Raji (cell line): ENCODE results near the gene PTBP3.

Experiments used
- POLR2A ChIP-seq: IDR thresholded peaks from 2 replicates; pipeline ENCODE4 v1.6.1; 2011; ENCODE audit warnings: low read depth, low read length, control low read depth; ENCODE audit not compliant: insufficient read depth

Gene PTBP3

GRCh38 chr9:112366591-112366990, 33.2 kb upstream of the PTBP3 start:
- no peak for TF ChIP-seq POLR2A

GRCh38 chr9:112364761-112365160, 31.3 kb upstream of the PTBP3 start:
- no peak for TF ChIP-seq POLR2A

DNA sequence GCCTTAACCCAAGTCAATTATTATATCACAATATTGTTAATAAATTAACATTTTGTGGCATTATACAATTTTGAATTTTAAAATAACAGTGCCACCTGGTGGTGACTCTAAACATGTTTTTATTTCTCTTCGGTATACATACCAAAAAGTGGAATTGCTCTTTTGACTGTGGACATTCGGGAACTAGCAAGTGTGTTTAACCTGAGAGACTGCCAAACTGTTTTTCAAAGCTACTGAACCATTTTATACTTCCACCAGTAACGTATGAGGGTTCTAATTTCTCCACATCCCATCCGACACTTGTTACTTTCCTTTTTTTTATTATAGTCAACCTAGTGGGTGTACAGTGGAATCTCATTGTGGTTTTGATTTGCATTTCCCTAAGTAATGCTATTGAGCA, 28.2 kb upstream of the PTBP3 start:
- TF ChIP-seq POLR2A = no peak

DNA sequence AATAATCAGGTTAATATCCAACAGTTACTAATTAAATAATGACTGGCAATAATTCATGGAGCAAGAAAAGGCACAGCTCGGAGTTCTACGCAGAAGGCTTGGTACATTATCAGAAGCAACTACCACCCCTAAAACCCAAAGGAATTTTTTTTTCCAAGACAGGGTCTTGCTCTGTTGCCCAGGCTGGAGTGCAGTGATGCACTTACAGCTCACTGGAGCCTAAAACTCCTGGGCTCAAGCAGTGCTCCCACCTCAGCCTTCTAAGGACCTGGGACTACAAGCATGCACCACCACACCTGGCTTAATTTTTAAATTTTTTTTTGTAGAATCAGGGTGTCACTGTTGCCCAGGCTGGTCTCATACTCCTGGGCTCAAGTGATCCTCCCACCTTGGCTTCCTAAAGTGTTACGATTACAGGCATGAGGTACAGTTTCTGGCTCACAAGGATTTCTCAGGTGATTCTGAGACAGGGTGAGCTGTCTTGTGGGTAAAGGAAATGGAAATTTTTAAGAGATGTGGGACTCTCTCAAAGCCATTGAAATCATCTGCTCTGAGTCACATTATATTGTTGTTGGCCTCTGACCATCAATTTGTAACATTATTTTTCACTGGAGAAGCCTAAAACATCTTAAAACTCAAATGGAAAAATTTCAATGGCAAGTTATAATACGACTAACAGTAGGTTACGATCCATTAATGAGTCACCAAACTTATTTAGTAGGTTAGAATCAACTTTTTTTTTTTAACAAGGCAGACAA, 26.8 kb upstream of the PTBP3 start:
- TF ChIP-seq POLR2A = no peak

GRCh38 chr9:112355427-112355897, 22.0 kb upstream of the PTBP3 start:
- TF ChIP-seq POLR2A = no peak

- TF ChIP-seq POLR2A = no peak
Measured at GRCh38 chr9:112354081-112354743, 20.8 kb upstream of the PTBP3 start.

DNA sequence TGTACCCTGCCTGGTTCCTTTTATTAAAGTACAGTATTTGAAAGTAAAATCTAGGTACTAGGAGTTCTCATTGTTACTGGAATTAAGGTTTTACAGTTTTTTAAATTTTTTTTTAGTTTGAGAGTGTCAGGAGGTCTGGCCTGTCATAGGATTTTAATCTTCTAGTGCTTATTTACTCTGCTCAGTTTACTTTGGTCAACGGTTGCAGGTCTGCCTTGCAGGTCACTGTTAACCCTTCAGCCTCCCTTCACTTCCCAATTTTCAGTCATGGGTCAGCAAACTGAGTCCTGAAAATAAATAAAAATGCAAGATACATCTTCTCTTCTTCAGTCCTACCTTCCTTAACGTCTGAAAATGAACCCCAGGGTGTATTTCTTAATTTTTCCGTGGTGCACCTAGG, 18.8 kb upstream of the PTBP3 start:
- no peak for TF ChIP-seq POLR2A

DNA sequence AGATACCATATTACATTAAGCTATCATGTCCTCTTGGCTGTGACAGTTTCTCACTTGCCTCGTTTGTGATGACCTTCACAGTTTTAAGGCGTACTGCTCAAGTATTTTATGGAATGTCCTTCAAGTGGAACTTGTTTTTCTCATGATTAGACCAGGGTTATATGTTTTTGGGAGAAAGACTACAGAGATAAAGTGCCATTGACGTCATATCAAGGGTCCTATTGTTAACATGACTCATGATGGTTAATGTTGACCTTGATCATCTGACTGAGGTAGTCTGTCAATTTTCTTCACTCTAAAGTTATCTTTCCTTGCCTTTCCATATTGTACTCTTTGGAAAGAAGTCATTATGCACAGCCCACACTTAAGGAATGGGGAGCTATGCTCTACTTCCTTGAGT, 17.8 kb upstream of the PTBP3 start:
- TF ChIP-seq POLR2A = no peak

DNA sequence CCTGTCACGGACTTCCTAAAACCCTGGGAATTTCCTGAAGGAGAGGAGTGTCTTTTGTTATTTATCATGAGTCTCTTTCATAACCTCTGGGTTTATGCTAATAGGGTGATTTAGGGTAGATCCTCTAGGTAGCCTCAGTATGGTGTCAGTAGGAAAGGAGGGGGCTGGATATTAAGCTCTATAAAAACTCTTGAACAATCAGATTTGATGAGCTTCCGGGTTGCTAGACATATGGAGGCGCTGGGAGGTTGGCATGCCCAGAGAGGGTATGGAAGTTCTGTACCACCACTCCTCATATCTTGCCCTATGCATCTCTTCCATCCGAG, 15.6 kb upstream of the PTBP3 start:
- no peak for TF ChIP-seq POLR2A

GRCh38 chr9:112348257-112349007, 15.0 kb upstream of the PTBP3 start:
- no peak for TF ChIP-seq POLR2A

DNA sequence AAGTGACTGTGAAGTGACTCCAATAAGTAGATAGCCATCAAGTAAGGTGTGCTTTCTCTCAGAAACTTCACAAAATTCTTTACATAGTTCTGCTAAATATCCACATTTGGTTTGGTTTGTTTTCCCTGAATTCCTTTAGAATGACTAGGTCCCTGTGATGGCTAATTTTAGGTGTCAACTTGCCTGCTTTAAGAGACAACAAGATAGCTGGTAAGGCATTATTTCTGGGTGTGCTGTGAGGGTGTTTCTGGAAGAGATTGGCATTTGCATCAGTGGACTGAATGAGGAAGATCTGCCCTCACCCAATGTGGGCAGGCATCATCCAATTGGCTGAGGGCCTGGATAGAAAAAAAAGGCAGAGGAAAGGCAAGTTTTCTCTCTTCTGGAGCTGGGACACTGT, 8.3 kb upstream of the PTBP3 start:
- no peak for TF ChIP-seq POLR2A

DNA sequence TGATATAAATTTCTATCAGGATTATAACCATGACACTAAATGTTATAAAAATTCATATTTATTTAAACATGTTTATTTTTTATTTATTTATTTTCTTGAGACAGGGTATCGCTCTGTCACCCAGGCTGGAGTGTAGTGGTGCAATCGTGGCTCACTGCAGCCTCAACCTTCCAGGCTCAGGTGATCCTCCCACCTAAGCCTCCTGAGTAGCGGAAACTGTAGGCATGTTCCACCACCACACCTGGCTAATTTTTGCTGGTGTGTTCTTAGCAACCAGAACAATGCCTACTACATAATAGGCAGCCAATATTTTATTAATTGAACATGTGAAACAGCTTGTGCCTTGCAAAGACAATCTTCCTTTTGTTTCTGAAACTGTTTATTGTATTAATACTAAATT, 6.5 kb upstream of the PTBP3 start:
- no peak for TF ChIP-seq POLR2A

GRCh38 chr9:112338561-112338960, 5.1 kb upstream of the PTBP3 start:
- TF ChIP-seq POLR2A = no peak

- no peak for TF ChIP-seq POLR2A
Measured at GRCh38 chr9:112337547-112337946, 4.1 kb upstream of the PTBP3 start.

DNA sequence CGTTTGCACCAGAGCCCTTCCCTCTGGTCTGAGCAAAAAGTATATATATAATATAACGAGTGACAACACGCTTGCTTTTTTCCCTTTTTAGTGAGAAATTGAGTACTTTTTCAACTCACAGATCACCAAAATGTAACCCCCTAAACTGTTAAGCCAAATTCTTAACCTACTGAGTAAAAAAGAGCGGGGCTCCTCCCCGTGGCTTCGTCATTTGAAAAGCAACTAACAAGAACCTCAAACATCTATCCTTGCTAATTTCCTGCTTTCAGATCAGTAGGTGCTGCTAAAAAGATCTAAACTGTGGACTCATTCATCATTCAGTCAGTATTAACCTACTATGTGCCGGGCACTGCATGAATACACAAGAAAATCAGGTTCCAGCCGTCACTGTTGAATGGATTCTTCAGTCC, 1.0 kb upstream of the PTBP3 start:
- no peak for TF ChIP-seq POLR2A
